ENCODE data around the gene FGF5. TPM values are rescaled to one million over a fixed set of nuclear protein-coding genes. Genes with fewer than 3 reads are reported as not detected.

Gene FGF5
- total and polyA plus RNA-seq, 2 of the 13 experiments (the other 11 are each of a cell fraction or from before 2014, with no cell fraction given): not detected

DNA sequence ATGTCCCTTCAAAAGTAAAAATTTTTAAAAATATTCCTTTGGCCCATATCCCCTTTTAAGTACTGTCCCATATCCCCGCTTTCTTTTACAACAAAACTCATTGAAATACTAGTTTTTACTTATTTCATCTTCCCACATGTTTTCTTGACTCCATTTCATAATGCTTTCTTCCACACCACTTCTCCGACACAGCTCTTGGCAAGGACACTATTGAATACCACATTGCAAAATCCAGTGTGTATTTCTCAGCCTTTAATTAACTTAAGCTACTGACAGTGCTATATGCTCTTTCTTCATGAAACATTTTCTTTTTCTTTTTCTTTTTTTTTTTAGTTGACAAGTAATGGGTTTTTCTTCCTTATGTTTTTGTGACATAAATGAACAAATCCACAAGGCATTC lies 40.4 kb upstream of the FGF5 start:
- no peaks in the 10 kb centered on the region for H3K4me1 ChIP-seq (ENCODE audit: insufficient read depth, low read length)
- intact Hi-C loops (cut with micrococcal nuclease; ENCODE audit: unreplicated experiment) (no loop called here), in situ Hi-C loops (cut with HindIII; ENCODE audit: extremely low pct_ligation_motif_present, low pct_unique_long_range_greater_than_20kb) (no loop called here)
- FAIRE-seq: no peak
- H3K27ac ChIP-seq (ENCODE audit: extremely low read length, insufficient read depth, low read length): no peak overlapping the region
- ChIA-PET CTCF (ENCODE audit: low intra/inter-chr PET ratio, low total read pairs) (no interaction called here), POLR2A (no interaction called here)
- no peaks in the 10 kb centered on the region for H4K20me1 ChIP-seq (ENCODE audit: insufficient read depth, low read length)
- no peak for DNase-seq (ENCODE audit: low spot score)
- no TSS peak for BruUV-seq (replicated peaks)
- TF ChIP-seq ZNF260 (CRISPR knock-in tag; IDR thresholded peaks at IDR 0.05; ENCODE audit: borderline replicate concordance, low read depth): no peak
- no peak for TF ChIP-seq ZNF329 (CRISPR knock-in tag; IDR thresholded peaks at IDR 0.05; ENCODE audit: low read depth)
- TF ChIP-seq CCDC6 (CRISPR knock-in tag; IDR thresholded peaks at IDR 0.05): no peak
- TF ChIP-seq ZNF776 (CRISPR knock-in tag; IDR thresholded peaks at IDR 0.05): no peak
- no peaks in the 10 kb centered on the region for H3K9me3 ChIP-seq (ENCODE audit: low read length)
- no peak overlapping the region for H2AFZ ChIP-seq (ENCODE audit: low read length)
- no peak for ATAC-seq
- no peak overlapping the region for H3K4me3 ChIP-seq (replicated peaks in 1 of 3; ENCODE audit: insufficient read depth in 1 of 3, low read depth in 2 of 3, low read length in 3 of 3)
- no peaks in the 10 kb centered on the region for H3K36me3 ChIP-seq (replicated peaks in 1 of 2; ENCODE audit: control insufficient read depth in 1 of 2, insufficient read depth in 2 of 2, low read length in 2 of 2)
- H3K27me3 ChIP-seq (ENCODE audit: control insufficient read depth in 1 of 2, insufficient read depth in 2 of 2, low read length in 2 of 2): no peaks in the 10 kb centered on the region
- H3K4me2 ChIP-seq (ENCODE audit: low read depth, low read length): no peak overlapping the region
- H3K9ac ChIP-seq (ENCODE audit: insufficient read depth, low read depth, low read length): no peak overlapping the region
- 1% methylated on average over 2 of the region's 2 CpGs for WGBS (ENCODE audit: low lambda C conversion rate)
- H3K79me2 ChIP-seq (ENCODE audit: insufficient read depth, low read length): no peaks in the 10 kb centered on the region

DNA sequence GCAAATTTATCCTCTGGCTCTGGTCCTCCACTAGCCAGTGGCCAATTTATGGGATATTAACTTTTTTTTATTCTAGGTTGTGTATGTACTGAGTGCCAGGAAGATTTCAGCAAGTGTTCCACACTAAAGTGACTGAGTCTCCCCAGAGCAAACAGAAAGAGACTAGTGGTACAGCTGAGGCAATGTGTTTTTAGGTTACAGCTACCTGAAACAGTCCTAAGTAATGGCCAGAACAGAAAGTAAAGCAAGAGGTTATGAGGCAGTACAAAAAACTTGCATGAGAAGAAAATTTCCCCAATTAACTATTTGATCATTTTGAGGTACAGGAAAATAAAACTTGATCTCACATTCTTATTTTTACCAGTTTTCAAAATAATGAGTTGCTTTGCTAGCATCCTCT lies 38.0 kb upstream of the FGF5 start:
- in situ Hi-C loops (cut with HindIII; ENCODE audit: extremely low pct_ligation_motif_present, low pct_unique_long_range_greater_than_20kb): no loop called here
- no peaks in the 10 kb centered on the region for H3K27me3 ChIP-seq (ENCODE audit: control insufficient read depth in 1 of 2, insufficient read depth in 2 of 2, low read length in 2 of 2)
- no peak overlapping the region for H2AFZ ChIP-seq (ENCODE audit: low read length)
- ATAC-seq (no peak), FAIRE-seq (no peak), DNase-seq (ENCODE audit: low spot score) (no peak)
- no peaks in the 10 kb centered on the region for H3K9me3 ChIP-seq (ENCODE audit: low read length)
- no peak for TF ChIP-seq HOXA5 (CRISPR knock-in tag; IDR thresholded peaks at IDR 0.05)
- TF ChIP-seq, protein P1, sequence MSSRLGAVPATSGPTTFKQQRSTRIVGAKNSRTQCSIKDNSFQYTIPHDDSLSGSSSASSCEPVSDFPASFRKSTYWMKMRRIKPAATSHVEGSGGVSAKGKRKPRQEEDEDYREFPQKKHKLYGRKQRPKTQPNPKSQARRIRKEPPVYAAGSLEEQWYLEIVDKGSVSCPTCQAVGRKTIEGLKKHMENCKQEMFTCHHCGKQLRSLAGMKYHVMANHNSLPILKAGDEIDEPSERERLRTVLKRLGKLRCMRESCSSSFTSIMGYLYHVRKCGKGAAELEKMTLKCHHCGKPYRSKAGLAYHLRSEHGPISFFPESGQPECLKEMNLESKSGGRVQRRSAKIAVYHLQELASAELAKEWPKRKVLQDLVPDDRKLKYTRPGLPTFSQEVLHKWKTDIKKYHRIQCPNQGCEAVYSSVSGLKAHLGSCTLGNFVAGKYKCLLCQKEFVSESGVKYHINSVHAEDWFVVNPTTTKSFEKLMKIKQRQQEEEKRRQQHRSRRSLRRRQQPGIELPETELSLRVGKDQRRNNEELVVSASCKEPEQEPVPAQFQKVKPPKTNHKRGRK (CRISPR knock-in tag; IDR thresholded peaks at IDR 0.05): no peak
- no peak for TF ChIP-seq SIX1 (CRISPR knock-in tag; IDR thresholded peaks at IDR 0.05; ENCODE audit: borderline replicate concordance)
- H3K36me3 ChIP-seq (replicated peaks in 1 of 2; ENCODE audit: control insufficient read depth in 1 of 2, insufficient read depth in 2 of 2, low read length in 2 of 2): no peaks in the 10 kb centered on the region
- no peak overlapping the region for H3K4me2 ChIP-seq (ENCODE audit: low read depth, low read length)
- POLR2A ChIA-PET: no interaction called here
- H3K4me1 ChIP-seq (ENCODE audit: insufficient read depth, low read length): no peaks in the 10 kb centered on the region
- no TSS peak for BruUV-seq (replicated peaks)
- intact Hi-C loops (cut with micrococcal nuclease; ENCODE audit: unreplicated experiment): no loop called here
- H3K4me3 ChIP-seq (replicated peaks in 1 of 3; ENCODE audit: insufficient read depth in 1 of 3, low read depth in 2 of 3, low read length in 3 of 3): no peak overlapping the region
- no peak overlapping the region for H3K27ac ChIP-seq (ENCODE audit: extremely low read length, insufficient read depth, low read length)
- H3K79me2 ChIP-seq (ENCODE audit: insufficient read depth, low read length): no peaks in the 10 kb centered on the region
- CTCF ChIA-PET (ENCODE audit: low intra/inter-chr PET ratio, low total read pairs): no interaction called here
- no peak overlapping the region for H3K9ac ChIP-seq (ENCODE audit: insufficient read depth, low read depth, low read length)
- H4K20me1 ChIP-seq (ENCODE audit: insufficient read depth, low read length): no peaks in the 10 kb centered on the region
